ENCODE results near the gene WDR81. TPM values are rescaled to one million over a fixed set of nuclear protein-coding genes. Genes with fewer than 3 reads are reported as not detected.
A peak's percentile ranks its signal among the peaks of the same experiment; 100 is the strongest.

WDR81 gene
- total RNA-seq, 1 donor = 19.9 TPM

DNA sequence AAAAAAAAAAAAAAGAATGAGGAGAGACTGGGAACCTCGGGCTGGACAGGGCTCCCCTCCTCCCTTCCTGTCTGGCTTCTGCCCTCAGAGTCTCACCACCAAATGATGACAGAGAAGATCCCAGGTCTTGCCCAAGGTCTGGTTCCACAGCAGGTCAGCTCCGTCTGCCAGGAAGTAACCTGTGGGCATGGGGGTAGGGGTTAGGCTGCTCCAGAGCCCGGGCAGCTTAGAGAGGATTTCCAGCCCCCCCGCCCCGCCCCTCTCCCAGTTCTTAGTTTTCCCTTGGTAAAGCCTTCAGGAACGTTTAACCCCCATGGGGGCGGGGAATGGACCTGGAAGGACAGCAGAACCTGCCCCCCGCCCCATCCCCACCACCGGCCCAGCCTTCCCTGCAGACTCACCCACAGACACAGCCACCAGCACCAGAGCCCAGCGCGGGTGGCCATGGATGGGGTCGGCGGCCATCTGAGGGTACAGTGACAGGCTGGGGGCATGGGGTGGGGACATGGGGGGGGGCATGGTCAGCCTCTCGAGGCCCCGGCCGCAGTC lies 15.0 kb upstream of the WDR81 start:
- H3K9me3 ChIP-seq (ENCODE audit: low read depth, low read length) = no peaks in the 10 kb centered on the region
- peaks cover 7% of the 10 kb centered on the region for H3K27me3 ChIP-seq (ENCODE audit: insufficient read depth, low read length)
- H3K4me1 ChIP-seq (ENCODE audit: insufficient read depth, low read length) = peaks cover 29% of the 10 kb centered on the region
- no peak overlapping the region for H3K4me3 ChIP-seq (ENCODE audit: low read length)

DNA sequence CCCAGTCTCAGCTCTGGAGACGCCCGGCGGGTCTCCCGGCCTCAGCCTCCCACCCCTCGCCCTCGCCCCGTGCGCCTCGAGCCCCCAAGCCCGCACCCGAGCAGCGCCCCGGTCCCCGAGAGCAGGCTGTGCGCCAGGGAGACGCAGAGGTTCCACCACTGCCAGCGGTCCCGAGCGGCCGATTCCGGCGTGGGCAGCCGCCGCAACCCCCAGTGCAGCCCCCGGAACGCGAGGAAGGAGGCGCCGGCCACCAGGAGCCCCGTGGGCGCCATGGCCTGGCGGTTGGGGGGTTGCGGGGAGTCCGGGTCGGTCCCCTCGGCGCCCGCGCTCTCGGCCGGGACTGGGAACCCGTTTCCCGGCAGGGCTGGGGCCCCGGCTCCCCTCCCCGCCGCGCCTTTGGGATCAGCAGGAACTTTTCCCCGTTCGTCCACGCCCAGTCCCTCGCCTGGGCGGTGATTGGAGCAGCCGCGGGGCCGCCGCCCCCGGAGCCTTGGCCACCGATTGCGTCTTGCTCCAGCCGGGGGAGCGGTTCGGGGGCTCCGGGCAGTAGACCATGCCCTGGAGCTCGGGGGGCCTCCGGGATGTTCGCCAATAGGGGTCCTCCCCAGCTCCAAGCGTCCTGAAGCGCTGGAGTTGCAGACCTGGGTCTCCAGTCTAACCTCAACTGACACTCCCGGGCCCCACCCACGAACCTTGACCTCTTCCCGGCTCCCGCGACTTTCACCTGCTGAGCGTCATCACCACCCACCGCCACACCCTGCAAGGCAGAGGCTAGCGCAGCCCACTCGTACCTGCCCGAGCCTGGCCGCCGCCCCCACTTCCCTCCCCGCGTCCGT lies 14.3 kb upstream of the WDR81 start, which contains the start of gene TLCD2:
Gene TLCD2 (minus strand): TSS at position 407 of the 836 bp plus-strand sequence. CDS start 135 bp downstream, at position 272.
- Histone ChIP-seq H3K9me3 (ENCODE audit: low read depth, low read length) (no peaks in the 10 kb centered on the region), H3K4me1 (ENCODE audit: insufficient read depth, low read length) (peaks cover 36% of the 10 kb centered on the region), H3K27me3 (ENCODE audit: insufficient read depth, low read length) (peaks cover 7% of the 10 kb centered on the region), H3K4me3 (ENCODE audit: low read length) (peak within 1 kb of the TSS; percentile 34)

DNA sequence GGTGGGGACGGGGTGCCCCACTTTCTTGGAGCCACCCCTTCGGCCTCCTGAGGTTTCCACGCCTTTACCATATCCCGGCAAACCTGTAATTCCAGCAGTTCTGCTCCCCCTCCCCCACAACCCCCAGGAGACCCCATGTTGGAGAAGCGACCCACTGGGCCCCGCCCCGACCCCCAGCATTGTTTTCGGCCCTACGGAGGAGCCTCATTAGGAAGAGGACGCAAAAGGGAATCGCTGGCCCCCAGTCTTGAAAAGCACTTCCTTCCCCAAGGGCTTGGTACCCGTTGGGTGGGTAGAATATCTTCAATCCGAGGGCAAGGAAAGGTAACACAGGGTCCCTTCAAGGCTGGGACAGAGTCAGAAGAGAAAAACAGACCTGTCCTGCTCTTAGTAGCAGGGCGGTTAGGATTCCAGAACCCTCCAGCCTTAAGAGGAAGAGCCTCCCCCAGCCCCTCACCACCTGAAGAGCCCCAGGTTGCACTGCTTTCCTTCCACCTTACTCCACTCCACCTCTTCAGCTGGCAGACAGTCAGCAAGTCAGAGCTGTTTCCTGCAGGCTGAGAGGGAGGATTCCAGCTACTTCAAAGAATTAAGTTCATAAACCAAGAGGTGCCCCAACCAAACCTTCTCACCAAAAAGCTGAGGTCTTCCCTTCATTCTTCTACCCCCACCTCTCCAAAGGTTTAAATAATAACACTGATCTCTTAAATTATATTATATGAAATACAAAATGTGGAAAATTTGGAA lies 13.5 kb upstream of the WDR81 start:
- Histone ChIP-seq H3K4me1 (ENCODE audit: insufficient read depth, low read length) (peaks cover 38% of the 10 kb centered on the region), H3K27me3 (ENCODE audit: insufficient read depth, low read length) (peaks cover 7% of the 10 kb centered on the region), H3K4me3 (ENCODE audit: low read length) (no peak overlapping the region), H3K9me3 (ENCODE audit: low read depth, low read length) (no peaks in the 10 kb centered on the region)

DNA sequence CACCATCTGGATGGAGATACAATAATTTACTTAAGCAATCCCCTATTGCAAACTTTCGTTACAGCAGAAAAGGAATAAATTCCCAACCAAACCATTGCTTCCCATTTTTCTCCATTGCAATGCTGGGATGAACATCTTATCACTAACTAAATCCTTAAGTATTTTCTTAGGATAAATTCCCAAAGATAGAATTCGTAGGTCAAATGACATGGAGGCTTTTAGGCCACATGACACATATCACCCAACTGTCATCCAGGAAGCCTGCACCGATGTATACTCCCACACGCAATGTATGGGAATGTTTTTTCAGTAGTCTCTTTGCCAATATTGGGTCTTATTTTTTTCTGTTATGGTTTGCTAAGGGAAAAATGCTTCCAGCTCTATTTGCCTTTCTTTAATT lies 12.7 kb upstream of the WDR81 start:
- peaks cover 7% of the 10 kb centered on the region for H3K27me3 ChIP-seq (ENCODE audit: insufficient read depth, low read length)
- no peak overlapping the region for H3K4me3 ChIP-seq (ENCODE audit: low read length)
- peaks cover 38% of the 10 kb centered on the region for H3K4me1 ChIP-seq (ENCODE audit: insufficient read depth, low read length)
- no peaks in the 10 kb centered on the region for H3K9me3 ChIP-seq (ENCODE audit: low read depth, low read length)

DNA sequence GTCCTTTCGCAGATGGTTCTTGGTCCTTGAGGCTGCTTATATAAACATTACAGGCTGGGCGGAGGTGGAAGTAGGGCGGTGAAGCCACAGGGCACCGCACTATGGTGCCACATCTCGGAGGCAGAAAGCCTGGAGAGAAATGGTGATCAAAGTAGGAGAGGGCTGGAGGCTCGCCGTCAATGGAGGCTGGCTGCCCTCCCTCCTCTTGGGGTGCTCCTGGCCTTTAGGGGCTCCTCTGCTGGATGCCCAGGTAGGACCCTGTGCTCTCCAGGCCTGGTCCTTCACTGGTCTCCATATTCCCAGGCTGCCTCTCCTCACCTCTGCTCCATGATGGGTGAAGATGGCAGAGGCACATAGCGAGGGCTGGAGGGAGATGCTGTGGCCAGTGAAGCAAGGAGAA lies 12.2 kb upstream of the WDR81 start:
- Histone ChIP-seq H3K9me3 (ENCODE audit: low read depth, low read length) (no peaks in the 10 kb centered on the region), H3K4me1 (ENCODE audit: insufficient read depth, low read length) (peaks cover 43% of the 10 kb centered on the region), H3K4me3 (ENCODE audit: low read length) (no peak overlapping the region), H3K27me3 (ENCODE audit: insufficient read depth, low read length) (peaks cover 7% of the 10 kb centered on the region)

DNA sequence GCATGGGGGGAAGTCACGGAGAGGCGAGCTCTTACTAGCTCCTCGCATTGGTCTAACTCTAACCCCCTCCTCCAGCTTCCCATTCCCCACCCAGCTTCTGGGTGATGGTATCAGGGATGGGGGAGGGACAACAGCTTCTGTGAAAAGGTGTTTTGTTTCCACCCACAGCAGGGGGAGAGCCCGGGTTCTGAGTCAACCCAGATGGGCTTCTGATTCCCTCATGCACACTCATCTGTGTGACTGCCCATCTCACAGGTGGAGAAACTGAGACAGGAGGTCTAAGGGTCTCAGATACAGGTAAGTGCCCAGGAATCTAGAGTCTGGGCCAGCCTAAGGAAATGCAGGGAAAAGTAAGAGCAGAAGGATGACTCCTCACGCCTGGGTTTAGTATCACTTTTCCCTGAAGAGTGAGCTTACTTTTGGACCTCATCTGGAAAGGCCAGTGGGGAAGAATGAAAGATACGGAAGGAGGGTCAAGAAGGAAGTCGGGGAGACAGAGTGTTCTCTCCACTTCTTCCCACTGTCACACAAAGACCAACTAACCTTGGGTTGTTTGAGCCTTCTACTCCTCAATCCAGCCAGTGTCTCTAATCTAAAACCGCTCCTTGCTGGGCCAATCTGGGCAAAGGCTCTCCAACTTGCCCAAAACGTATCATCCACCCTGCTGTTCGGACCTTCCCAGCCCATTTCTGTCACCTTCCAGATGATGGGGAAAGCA lies 11.2 kb upstream of the WDR81 start:
- no peaks in the 10 kb centered on the region for H3K9me3 ChIP-seq (ENCODE audit: low read depth, low read length)
- H3K27me3 ChIP-seq (ENCODE audit: insufficient read depth, low read length) = peaks cover 2% of the 10 kb centered on the region
- peaks cover 54% of the 10 kb centered on the region for H3K4me1 ChIP-seq (ENCODE audit: insufficient read depth, low read length)
- no peak overlapping the region for H3K4me3 ChIP-seq (ENCODE audit: low read length)

DNA sequence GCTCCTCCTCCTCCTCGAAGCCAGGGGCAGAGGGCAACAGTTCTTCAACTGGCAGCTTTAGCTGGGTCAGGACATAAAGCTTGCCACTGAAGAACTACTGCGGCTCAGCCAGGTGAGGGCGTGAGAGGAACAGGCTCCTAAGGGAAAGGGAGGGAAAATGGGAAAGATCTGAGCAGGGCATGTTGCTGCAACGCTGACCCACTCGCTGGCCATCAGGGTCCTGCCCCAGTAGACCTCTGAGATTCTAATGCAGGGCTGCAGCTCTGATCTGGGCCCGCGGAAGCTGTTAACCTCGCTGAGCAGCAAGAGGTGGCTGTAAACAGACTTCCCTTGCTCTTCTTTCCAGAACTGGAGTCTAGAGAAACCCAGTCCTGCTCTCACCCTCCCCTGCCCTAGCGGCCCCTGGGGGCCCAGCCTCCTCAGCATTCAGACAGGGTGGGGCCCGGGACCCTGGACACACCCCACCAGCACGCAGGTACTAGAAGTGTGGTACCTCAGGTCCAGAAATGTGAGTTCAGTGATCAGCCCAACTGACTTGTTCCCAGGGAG lies 10.6 kb upstream of the WDR81 start:
- Histone ChIP-seq H3K27me3 (ENCODE audit: insufficient read depth, low read length) (no peaks in the 10 kb centered on the region), H3K4me3 (ENCODE audit: low read length) (no peak overlapping the region), H3K9me3 (ENCODE audit: low read depth, low read length) (no peaks in the 10 kb centered on the region), H3K4me1 (ENCODE audit: insufficient read depth, low read length) (peaks cover 55% of the 10 kb centered on the region)

DNA sequence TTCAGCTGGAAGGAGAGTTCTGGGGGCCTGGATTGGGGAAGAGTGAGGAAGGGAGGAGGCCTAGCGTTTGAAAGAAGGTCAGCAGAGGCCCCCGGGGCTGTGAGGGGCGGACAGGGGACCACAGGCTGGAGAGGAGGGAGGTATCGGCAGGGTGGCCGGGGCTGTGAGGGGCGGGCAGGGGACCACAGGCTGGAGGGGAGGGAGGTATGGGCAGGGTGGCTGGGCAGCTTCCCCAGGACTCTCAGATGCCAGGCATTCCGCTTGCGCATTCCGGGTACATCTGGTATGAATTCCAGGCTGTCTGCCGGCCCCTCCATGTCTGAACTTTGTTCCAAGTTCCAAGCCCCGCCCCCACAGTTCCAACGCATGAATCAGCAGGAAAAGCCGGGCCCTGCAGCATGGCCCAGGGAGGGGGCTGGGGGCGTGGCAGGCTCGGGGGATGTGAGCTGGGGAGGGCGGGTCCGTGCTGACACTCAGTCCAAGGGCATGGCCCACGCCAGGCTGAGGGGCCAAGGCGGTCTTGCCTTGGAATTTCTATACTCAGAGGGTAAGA lies 10.0 kb upstream of the WDR81 start:
- H3K4me3 ChIP-seq (ENCODE audit: low read length) = peak overlapping the region; percentile 57
- peaks cover 50% of the 10 kb centered on the region for H3K4me1 ChIP-seq (ENCODE audit: insufficient read depth, low read length)
- H3K9me3 ChIP-seq (ENCODE audit: low read depth, low read length) = no peaks in the 10 kb centered on the region
- no peaks in the 10 kb centered on the region for H3K27me3 ChIP-seq (ENCODE audit: insufficient read depth, low read length)

DNA sequence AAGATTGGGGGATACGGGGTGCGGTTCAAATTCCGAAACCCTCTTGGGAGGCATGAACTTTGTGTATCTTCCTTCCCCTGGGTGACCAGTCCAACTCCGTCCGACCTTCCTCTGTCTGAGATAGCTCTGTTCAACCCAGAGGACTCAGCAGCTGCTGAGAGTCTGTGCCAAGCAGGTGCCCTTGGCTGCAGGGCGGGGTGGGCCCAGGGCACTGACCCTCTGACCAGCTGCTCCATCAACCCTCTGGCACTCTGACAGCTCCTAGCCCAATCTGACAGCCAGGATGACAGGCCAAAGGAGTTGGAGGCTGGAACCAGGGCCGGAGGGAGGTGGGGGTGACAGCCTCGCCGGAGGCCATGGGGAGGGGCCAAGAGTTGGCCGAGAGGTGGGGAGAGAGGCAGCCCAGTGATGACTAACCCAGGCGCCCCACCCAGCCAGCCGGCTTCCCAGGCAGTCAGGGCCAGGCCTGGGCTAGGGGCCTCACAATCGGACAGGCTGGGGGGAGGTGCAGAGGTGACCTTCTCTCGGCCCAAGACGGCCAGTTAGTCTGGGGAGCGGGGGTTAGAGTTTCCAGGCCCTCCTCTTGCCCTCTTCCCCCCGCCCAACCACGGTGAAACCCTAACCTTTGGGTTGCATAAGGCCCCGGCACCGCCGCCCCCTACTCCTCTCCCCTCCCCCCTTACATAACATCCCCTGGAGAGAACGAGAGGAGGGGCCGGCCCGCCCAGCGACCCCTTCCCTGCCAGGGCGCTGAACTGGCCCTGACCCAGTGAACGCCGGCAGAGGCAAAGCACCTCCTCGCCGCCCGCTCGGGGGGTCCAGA lies 9.3 kb upstream of the WDR81 start:
- H3K4me3 ChIP-seq (ENCODE audit: low read length) = peak overlapping the region; percentile 57
- H3K9me3 ChIP-seq (ENCODE audit: low read depth, low read length) = no peaks in the 10 kb centered on the region
- H3K4me1 ChIP-seq (ENCODE audit: insufficient read depth, low read length) = peaks cover 46% of the 10 kb centered on the region
- no peaks in the 10 kb centered on the region for H3K27me3 ChIP-seq (ENCODE audit: insufficient read depth, low read length)

DNA sequence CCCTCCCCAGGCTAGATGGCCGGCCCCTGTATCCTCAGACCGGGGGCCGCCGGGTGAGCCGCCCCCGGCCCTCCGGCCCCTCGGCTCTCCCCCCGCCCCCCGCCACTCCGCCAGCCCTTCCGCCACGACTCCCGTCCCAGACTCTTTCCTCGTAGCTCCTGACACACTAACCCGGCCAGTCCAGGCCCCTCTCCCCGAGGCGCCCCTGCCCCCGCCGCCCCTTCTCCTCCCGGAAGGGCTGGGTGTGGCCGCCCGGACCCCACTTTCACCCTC lies 8.8 kb upstream of the WDR81 start:
- Histone ChIP-seq H3K27me3 (ENCODE audit: insufficient read depth, low read length) (no peaks in the 10 kb centered on the region), H3K9me3 (ENCODE audit: low read depth, low read length) (no peaks in the 10 kb centered on the region), H3K4me1 (ENCODE audit: insufficient read depth, low read length) (peaks cover 43% of the 10 kb centered on the region), H3K4me3 (ENCODE audit: low read length) (peak overlapping the region; percentile 57)

DNA sequence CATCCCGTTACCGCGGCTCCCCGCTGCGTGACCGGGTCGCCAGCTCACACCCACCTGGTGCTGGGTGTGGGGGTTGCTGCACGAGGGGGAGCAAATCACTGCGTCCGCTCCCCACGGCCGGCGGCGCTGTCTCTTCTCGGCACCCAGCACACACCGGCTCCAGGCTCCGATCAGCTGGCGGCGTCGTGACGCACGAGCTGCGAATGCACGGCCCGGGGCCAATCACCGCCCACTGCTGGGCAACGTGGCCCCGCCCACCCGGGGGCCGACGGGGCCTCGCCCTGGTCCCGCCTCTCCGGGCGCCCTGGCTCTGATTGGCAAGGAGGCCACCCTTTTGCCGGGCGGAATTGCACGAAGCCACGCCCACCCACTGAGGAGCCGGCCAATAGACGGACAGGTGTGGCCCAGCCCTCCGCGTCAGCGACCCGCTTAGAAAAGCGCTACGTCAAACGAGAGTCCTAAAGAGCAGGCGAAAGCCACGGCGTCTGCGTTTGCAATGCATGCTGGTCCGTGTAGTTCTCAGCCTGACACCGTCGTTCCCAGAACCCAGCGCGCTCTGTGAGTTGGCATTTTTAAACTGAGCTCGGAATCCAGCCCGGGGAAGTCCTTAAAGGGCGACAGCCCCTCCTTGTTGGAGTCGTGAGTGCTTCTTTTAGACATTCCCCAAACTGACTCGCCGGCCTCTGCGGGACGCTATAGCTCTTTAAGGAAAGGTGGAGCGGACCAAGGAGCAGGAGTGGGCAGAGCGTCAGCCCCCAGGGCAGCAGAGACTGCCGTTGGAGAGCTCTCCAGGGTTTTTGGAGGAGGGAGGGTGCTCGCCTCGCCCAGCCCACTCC lies 8.2 kb upstream of the WDR81 start:
- Histone ChIP-seq H3K4me3 (ENCODE audit: low read length) (peak overlapping the region; percentile 69), H3K9me3 (ENCODE audit: low read depth, low read length) (no peaks in the 10 kb centered on the region), H3K4me1 (ENCODE audit: insufficient read depth, low read length) (peaks cover 45% of the 10 kb centered on the region), H3K27me3 (ENCODE audit: insufficient read depth, low read length) (no peaks in the 10 kb centered on the region)

DNA sequence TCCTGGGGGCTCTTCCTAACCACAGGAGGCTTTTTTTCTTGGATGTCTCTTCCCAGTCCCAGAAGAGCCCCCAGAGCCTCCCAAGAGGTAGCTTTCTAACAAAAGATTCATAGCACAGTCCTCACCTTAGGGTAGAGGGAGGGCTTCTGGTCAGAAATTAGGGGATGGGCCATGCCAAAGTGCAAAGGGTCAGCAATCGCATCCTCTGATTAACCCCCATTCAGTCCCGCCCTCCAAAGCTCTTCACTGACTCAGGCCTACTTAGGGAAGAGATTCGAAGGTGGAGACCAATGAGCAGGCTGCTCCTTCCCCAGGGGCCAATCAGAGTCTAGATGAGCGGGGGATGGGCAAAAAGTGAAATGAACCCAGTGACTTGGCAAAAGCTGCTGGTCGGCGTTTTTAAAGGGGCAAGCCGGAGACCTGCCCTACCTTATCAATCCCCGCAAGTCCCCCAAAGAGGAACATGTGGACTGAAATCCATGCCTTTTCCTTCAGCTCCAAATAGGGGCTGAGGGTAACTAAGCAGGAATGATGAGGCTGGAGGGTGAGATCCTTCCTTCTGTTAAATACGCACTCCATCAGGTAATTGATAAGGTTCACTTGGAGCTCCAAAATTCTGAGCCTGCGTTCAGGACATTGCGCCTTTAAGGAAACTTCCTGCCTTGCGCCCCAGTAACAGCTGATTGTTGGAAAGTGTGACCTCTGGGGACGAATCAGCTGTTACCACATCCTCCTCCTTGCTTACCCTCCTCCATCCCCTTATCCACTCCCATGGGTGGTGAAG lies 7.4 kb upstream of the WDR81 start:
- H3K9me3 ChIP-seq (ENCODE audit: low read depth, low read length) = no peaks in the 10 kb centered on the region
- H3K27me3 ChIP-seq (ENCODE audit: insufficient read depth, low read length) = no peaks in the 10 kb centered on the region
- H3K4me3 ChIP-seq (ENCODE audit: low read length) = peak overlapping the region; percentile 69
- peaks cover 46% of the 10 kb centered on the region for H3K4me1 ChIP-seq (ENCODE audit: insufficient read depth, low read length)
